BJ (cell line): ENCODE results near the gene ADGRE3. TPM values are rescaled to one million over a fixed set of nuclear protein-coding genes. Genes with fewer than 3 reads are reported as not detected.

ENCODE experiments used
- CTCF ChIA-PET: fragments of 350-600 bp; formaldehyde crosslinking; extraction: SDS; loops from one replicate; lab custom pipeline; 2021; ENCODE audit warnings: antibody characterized with exemption, inconsistent platforms; lab: Yijun Ruan, JAX
- POLR2A ChIA-PET: fragments of 300-600 bp; sonication (Branson Sonifier 250); formaldehyde crosslinking; extraction: SDS; loops from one replicate; lab custom pipeline; 2021; ENCODE audit warnings: antibody characterized with exemption; lab: Charles Lee
- DNase-seq: peaks from one replicate; pipeline ENCODE4 v3.0.0-alpha.2; 2011; ENCODE audit warnings: low read depth
- H3K27me3 ChIP-seq: 2 replicates; pipeline ENCODE4 v1.6.0; 2011; ENCODE audit warnings: low read length; ENCODE audit not compliant: control insufficient read depth, insufficient read depth
- H3K36me3 ChIP-seq: 2 replicates; pipeline ENCODE4 v1.5.1; 2011; ENCODE audit warnings: low read length; ENCODE audit not compliant: control insufficient read depth, insufficient read depth
- H3K4me3 ChIP-seq: 2 replicates; pipeline ENCODE4 v1.5.1; 2011; ENCODE audit warnings: low read depth, mild to moderate bottlenecking, control low read depth, low read length
- polyA plus RNA-seq: library from polyadenylated mRNA; depleted of rRNA; stranded (reverse); fragments of >200 nt; gene quantifications from 2 replicates; pipeline ENCODE4 v1.2.3, GENCODE V29; 2011
- TF ChIP-seq, protein P1 (sequence below): IDR thresholded peaks from 2 replicates; pipeline ENCODE4 v1.5.1; 2011; ENCODE audit warnings: low read depth, mild to moderate bottlenecking, control low read depth, inconsistent platforms, low read length, moderate library complexity; ENCODE audit not compliant: insufficient read depth

Gene ADGRE3
- polyA plus RNA-seq, 1 experiment: not detected

DNA sequence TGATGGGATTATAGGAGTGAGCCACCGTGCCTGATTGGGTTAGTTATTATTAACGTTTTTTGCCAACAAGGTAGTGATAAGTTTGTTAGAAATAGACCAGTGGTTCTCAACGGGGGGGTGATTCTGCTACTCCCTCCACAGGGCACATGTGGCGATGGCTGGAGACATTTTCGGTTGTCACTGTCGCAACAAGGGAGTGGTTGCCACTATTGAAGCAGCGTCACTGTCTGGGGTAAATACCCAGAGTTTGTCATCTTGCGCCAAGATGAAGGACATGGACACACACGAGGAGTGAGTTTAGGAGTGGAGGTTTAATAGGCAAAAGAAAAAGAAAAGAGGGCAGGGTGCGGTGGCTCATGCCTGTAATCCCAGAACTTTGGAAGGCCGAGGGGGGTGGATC lies 18.9 kb downstream of the ADGRE3 start:
- CTCF ChIA-PET: no interaction called here

DNA sequence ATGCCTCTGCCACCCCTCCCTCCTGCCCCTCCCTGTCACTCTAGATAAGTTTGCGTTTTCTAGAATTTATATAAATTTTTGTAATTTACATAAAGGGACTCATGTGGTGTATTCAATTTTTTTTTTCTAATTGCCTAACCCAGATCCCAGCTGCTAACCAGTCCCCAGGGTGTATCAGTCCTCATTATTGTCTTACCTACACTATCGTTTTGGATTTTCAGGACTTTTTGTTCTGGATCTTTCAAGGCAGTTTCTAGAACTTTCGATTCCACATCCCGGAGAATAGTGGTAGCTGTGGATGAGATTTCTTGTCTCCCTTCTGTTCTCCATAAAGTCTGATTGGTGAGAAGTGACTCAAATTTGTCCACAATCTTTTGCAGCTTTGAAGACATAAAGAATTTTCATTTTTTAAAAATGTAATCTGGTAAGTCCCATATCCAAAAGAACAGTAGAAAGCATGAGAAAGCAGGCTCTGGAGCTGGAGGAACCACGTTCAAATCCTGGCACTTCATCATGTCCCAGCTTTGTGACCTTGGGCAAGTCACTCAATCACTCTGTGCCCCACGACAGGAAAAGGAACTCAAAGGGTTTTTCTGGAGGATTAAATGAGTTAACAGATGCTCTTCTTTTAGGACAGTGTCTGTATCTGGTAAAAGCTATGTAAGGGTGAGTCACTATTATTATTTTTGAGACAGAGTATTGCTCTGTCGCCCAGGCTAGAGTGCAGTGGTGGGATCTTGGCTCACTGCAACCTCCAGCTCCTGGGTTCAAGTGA lies 19.7 kb downstream of the ADGRE3 start:
- no peak for DNase-seq
- no peak overlapping the region for H3K4me3 ChIP-seq
- TF ChIP-seq, protein P1, sequence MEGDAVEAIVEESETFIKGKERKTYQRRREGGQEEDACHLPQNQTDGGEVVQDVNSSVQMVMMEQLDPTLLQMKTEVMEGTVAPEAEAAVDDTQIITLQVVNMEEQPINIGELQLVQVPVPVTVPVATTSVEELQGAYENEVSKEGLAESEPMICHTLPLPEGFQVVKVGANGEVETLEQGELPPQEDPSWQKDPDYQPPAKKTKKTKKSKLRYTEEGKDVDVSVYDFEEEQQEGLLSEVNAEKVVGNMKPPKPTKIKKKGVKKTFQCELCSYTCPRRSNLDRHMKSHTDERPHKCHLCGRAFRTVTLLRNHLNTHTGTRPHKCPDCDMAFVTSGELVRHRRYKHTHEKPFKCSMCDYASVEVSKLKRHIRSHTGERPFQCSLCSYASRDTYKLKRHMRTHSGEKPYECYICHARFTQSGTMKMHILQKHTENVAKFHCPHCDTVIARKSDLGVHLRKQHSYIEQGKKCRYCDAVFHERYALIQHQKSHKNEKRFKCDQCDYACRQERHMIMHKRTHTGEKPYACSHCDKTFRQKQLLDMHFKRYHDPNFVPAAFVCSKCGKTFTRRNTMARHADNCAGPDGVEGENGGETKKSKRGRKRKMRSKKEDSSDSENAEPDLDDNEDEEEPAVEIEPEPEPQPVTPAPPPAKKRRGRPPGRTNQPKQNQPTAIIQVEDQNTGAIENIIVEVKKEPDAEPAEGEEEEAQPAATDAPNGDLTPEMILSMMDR: no peak
- no peaks in the 10 kb centered on the region for H3K27me3 ChIP-seq
- CTCF ChIA-PET: no interaction called here
- POLR2A ChIA-PET: no interaction called here
- H3K36me3 ChIP-seq: no peaks in the 10 kb centered on the region

More for the DNA sequence above, 18.9 kb downstream of the ADGRE3 start:
- POLR2A ChIA-PET: no interaction called here
- no peak overlapping the region for H3K4me3 ChIP-seq
- TF ChIP-seq, protein P1: no peak
- no peaks in the 10 kb centered on the region for H3K27me3 ChIP-seq
- DNase-seq: no peak
- H3K36me3 ChIP-seq: no peaks in the 10 kb centered on the region

DNA sequence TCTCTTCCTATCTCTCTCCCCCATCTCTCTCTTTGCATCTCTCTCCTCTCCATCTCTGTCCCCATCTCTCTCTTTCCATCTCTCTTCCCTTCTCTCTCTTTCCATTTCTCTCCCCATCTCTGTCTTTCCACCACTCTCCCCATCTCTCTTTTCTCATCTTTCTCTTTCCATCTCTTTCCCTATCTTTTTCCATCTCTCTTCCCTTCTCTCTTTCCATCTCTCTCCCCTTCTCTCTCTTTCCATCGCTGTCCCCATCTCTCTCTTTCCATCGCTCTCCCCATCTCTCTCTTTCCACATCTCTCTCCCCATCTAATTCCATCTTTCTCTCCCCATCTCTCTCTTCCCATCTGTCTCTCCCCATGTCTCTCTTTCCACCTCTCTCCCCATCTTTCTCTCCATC lies 24.5 kb downstream of the ADGRE3 start:
- DNase-seq: no peak

DNA sequence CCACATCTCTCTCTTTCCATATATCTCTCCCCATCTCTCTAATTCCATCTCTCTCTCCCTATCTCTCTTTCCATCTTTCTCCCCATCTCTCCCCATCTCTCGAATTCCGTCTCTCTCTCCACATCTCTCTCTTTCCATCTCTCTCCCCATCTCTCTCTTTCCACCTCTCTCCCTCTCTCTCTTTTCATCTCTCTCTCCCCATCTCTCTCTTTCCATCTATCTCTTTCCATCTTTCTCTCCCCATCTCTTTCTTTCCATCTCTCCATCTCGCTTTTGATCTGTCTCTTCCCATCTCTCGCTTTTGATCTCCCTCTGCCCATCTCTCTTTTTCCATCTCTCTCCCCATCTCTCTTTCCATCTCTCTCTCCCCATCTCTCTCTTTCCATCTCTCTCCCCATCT lies 25.6 kb downstream of the ADGRE3 start:
- H3K4me3 ChIP-seq: no peak overlapping the region
- no peak for DNase-seq
- POLR2A ChIA-PET: no interaction called here
- H3K27me3 ChIP-seq: no peaks in the 10 kb centered on the region
- TF ChIP-seq, protein P1: no peak
- CTCF ChIA-PET: no interaction called here
- no peaks in the 10 kb centered on the region for H3K36me3 ChIP-seq

More for the DNA sequence above, 24.5 kb downstream of the ADGRE3 start:
- TF ChIP-seq, protein P1: no peak
- Histone ChIP-seq H3K36me3 (no peaks in the 10 kb centered on the region), H3K4me3 (no peak overlapping the region), H3K27me3 (no peaks in the 10 kb centered on the region)
- ChIA-PET CTCF (no interaction called here), POLR2A (no interaction called here)

- POLR2A ChIA-PET: no interaction called here
- H3K36me3 ChIP-seq: no peaks in the 10 kb centered on the region
- CTCF ChIA-PET: no interaction called here
- no peaks in the 10 kb centered on the region for H3K27me3 ChIP-seq
- H3K4me3 ChIP-seq: no peak overlapping the region
- no peak for DNase-seq
- TF ChIP-seq, protein P1: no peak
These were observed 26.1 kb downstream of the ADGRE3 start for GRCh38 chr19:14648506-14648905.
